NB4 (cell line): ENCODE data around the gene RTN4.

Experiments used
- CTCF ChIP-seq: IDR thresholded peaks from one replicate; pipeline ENCODE4 v1.5.1; 2012; ENCODE audit warnings: low read depth, low read length
- POLR2A ChIP-seq: IDR thresholded peaks from 2 replicates; pipeline ENCODE4 v1.6.1; 2011; ENCODE audit warnings: mild to moderate bottlenecking; ENCODE audit not compliant: insufficient read length; ENCODE audit errors: extremely low read depth
- TF ChIP-seq, protein P1 (sequence below): IDR thresholded peaks from 2 replicates; pipeline ENCODE4 v1.6.1; 2011; ENCODE audit warnings: low read depth, low read length

DNA sequence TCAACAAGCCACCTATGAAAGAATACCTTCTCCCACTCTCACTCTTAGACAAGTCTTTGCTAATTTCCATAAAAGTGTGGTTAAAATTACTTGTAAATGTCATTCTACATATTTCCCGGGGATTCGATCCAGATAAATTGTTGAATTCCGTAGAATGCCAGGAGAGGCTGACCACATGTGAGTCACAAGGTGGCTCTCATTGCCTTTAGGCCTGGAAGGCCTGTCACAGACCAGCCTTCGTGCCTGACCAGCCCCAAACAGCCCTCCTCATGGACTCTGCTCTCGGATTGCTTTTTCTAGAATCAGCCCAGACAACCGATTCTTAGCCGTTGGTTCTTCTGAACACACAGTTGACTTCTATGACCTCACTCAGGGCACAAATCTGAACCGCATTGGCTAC, 86.0 kb downstream of the RTN4 start:
- TF ChIP-seq, protein P1, sequence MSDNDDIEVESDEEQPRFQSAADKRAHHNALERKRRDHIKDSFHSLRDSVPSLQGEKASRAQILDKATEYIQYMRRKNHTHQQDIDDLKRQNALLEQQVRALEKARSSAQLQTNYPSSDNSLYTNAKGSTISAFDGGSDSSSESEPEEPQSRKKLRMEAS = no peak
- TF ChIP-seq CTCF = no peak
- no peak for TF ChIP-seq POLR2A
